DOHH2 (cell line): ENCODE data around the gene SARS1.
"Not testable (repeated sequence)": the region's sequence is repeated elsewhere in the genome, so short reads cannot be mapped to it uniquely, and the experiment has no call there.

Source experiments
- H3F3A ChIP-seq: fragments of 200-600 bp; sonication (generic), shearing (Covaris generic); 2 replicates; pipeline ENCODE4 v1.6.0; 2016; ENCODE audit warnings: antibody characterized with exemption, mild to moderate bottlenecking; ENCODE audit not compliant: control insufficient read depth, insufficient read depth
- H3K27ac ChIP-seq: fragments of 200-600 bp; sonication (generic); 2 replicates; pipeline ENCODE4 v1.5.1; 2014; ENCODE audit warnings: low read depth, mild to moderate bottlenecking, low read length, moderate library complexity
- H3K27me3 ChIP-seq: fragments of 200-600 bp; sonication (generic); 2 replicates; pipeline ENCODE4 v1.6.1; 2014; ENCODE audit warnings: mild to moderate bottlenecking, low read length, mixed read lengths; ENCODE audit not compliant: control insufficient read depth
- H3K36me3 ChIP-seq: fragments of 200-600 bp; sonication (generic); 2 replicates; pipeline ENCODE4 v1.6.1; 2014; ENCODE audit warnings: mild to moderate bottlenecking, low read length, moderate library complexity, mixed read lengths; ENCODE audit not compliant: control insufficient read depth
- H3K4me1 ChIP-seq: fragments of 200-600 bp; sonication (generic); 2 replicates; pipeline ENCODE4 v1.6.1; 2014; ENCODE audit warnings: mild to moderate bottlenecking, low read length, mixed read lengths; ENCODE audit not compliant: control insufficient read depth
- H3K4me2 ChIP-seq: fragments of 200-600 bp; sonication (generic); 2 replicates; pipeline ENCODE4 v1.6.0; 2014; ENCODE audit warnings: mild to moderate bottlenecking, low read length, moderate library complexity
- H3K4me3 ChIP-seq: fragments of 200-600 bp; sonication (generic); 2 replicates; pipeline ENCODE4 v1.5.1; 2014; ENCODE audit warnings: mild to moderate bottlenecking, low read length, mixed read lengths
- H3K79me2 ChIP-seq: fragments of 200-600 bp; sonication (generic); 2 replicates; pipeline ENCODE4 v1.6.1; 2014; ENCODE audit warnings: mild to moderate bottlenecking, low read length, mixed read lengths; ENCODE audit not compliant: control insufficient read depth
- H3K9me2 ChIP-seq: fragments of 200-600 bp; sonication (generic); replicated peaks from 2 replicates; pipeline ENCODE4 v1.6.1; 2014; ENCODE audit warnings: mild to moderate bottlenecking, low read length, mixed read lengths; ENCODE audit not compliant: control insufficient read depth
- H3K9me3 ChIP-seq: fragments of 200-600 bp; sonication (generic); 2 replicates; pipeline ENCODE4 v1.6.1; 2014; ENCODE audit warnings: antibody characterized with exemption, low read length, mixed read lengths; ENCODE audit not compliant: control insufficient read depth, insufficient read depth
- H4K20me1 ChIP-seq: fragments of 200-600 bp; sonication (generic); 2 replicates; pipeline ENCODE4 v1.6.0; 2014; ENCODE audit warnings: low read depth, mild to moderate bottlenecking, antibody characterized with exemption, low read length, moderate library complexity; ENCODE audit not compliant: control insufficient read depth, insufficient read depth
- CTCF ChIP-seq: fragments of 200-600 bp; sonication (generic); IDR thresholded peaks from one replicate; pipeline ENCODE4 v1.5.1; 2014; ENCODE audit warnings: antibody characterized with exemption, mild to moderate bottlenecking, low read depth, low read length; ENCODE audit not compliant: poor library complexity, severe bottlenecking
- EZH2phosphoT487 ChIP-seq: fragments of 200-600 bp; sonication (generic); IDR thresholded peaks from 2 replicates; pipeline ENCODE4 v1.6.1; 2017; ENCODE audit warnings: borderline replicate concordance, mild to moderate bottlenecking, antibody characterized with exemption, low read length, moderate library complexity, mixed read lengths

SARS1 gene

GRCh38 chr1:109170035-109170764, 43.5 kb upstream of the SARS1 start:
- peaks cover 4% of the 10 kb centered on the region for H3K4me1 ChIP-seq
- H3K4me3 ChIP-seq, result no peak overlapping the region
- no peak overlapping the region for H3K4me2 ChIP-seq
- H3K79me2 ChIP-seq, result no peaks in the 10 kb centered on the region
- no peaks in the 10 kb centered on the region for H3K9me3 ChIP-seq
- H3K27me3 ChIP-seq, result peaks cover 6% of the 10 kb centered on the region; the same call in 1 of the 2 replicates
- no peaks in the 10 kb centered on the region for H3K9me2 ChIP-seq
- H3F3A ChIP-seq, result no peaks in the 10 kb centered on the region
- no peaks in the 10 kb centered on the region for H4K20me1 ChIP-seq
- no peak overlapping the region for H3K27ac ChIP-seq
- TF ChIP-seq CTCF, result no peak
- no peak for TF ChIP-seq EZH2phosphoT487
- H3K36me3 ChIP-seq, result no peaks in the 10 kb centered on the region

GRCh38 chr1:109171646-109172045, 42.1 kb upstream of the SARS1 start:
- Histone ChIP-seq H3K79me2 (no peaks in the 10 kb centered on the region), H3K9me2 (no peaks in the 10 kb centered on the region), H3F3A (no peaks in the 10 kb centered on the region), H3K4me3 (no peak overlapping the region), H3K36me3 (no peaks in the 10 kb centered on the region), H3K4me1 (no peaks in the 10 kb centered on the region; the same call in 1 of the 2 replicates), H3K27ac (no peak overlapping the region), H3K27me3 (peaks cover 6% of the 10 kb centered on the region; the same call in 1 of the 2 replicates), H4K20me1 (no peaks in the 10 kb centered on the region), H3K9me3 (no peaks in the 10 kb centered on the region), H3K4me2 (no peak overlapping the region)
- TF ChIP-seq CTCF (no peak), EZH2phosphoT487 (no peak)

- not testable (repeated sequence) for H3K27ac ChIP-seq, H3K4me2 ChIP-seq, H3K4me3 ChIP-seq, H3F3A ChIP-seq, H3K9me3 ChIP-seq, H3K79me2 ChIP-seq, H4K20me1 ChIP-seq, H3K36me3 ChIP-seq, H3K4me1 ChIP-seq, H3K9me2 ChIP-seq, H3K27me3 ChIP-seq
Observed at GRCh38 chr1:109176349-109176748, 37.4 kb upstream of the SARS1 start.

GRCh38 chr1:109180715-109181084, 33.0 kb upstream of the SARS1 start:
- H3K9me3 ChIP-seq, H3F3A ChIP-seq, H3K27ac ChIP-seq, H3K79me2 ChIP-seq, H4K20me1 ChIP-seq, H3K9me2 ChIP-seq, H3K4me3 ChIP-seq, H3K36me3 ChIP-seq, H3K4me1 ChIP-seq, H3K27me3 ChIP-seq, H3K4me2 ChIP-seq: not testable (repeated sequence)
